Vagina (tissue), 2 donors: ENCODE data around the gene HAUS7.

Source experiments
- POLR2A ChIP-seq, 2 donors: fragments of 450-650 bp; IDR thresholded peaks; one replicate each; pipeline ENCODE4 v1.6.1; 2017; ENCODE audit warnings: antibody characterized with exemption in 2 of 2, mild to moderate bottlenecking in 2 of 2, moderate library complexity in 2 of 2
- POLR2AphosphoS5 ChIP-seq, 2 donors: sonication (generic); formaldehyde crosslinking; IDR thresholded peaks; one replicate each; pipeline ENCODE4 v1.9.0; 2017; ENCODE audit warnings: antibody characterized with exemption in 2 of 2, mild to moderate bottlenecking in 2 of 2, low read depth in 1 of 2; ENCODE audit not compliant: insufficient read depth in 1 of 2
- TF ChIP-seq, protein P1 (sequence below), 3 experiments: fragments of 450-650 bp in 2 of 3; fragments of 200-600 bp in 1 of 3; sonication (generic) in 1 of 3; IDR thresholded peaks; one replicate each; pipeline ENCODE4 v1.5.1; 2017 to 2019; ENCODE audit warnings: antibody characterized with exemption in 3 of 3, mild to moderate bottlenecking in 2 of 3, moderate library complexity in 2 of 3

DNA sequence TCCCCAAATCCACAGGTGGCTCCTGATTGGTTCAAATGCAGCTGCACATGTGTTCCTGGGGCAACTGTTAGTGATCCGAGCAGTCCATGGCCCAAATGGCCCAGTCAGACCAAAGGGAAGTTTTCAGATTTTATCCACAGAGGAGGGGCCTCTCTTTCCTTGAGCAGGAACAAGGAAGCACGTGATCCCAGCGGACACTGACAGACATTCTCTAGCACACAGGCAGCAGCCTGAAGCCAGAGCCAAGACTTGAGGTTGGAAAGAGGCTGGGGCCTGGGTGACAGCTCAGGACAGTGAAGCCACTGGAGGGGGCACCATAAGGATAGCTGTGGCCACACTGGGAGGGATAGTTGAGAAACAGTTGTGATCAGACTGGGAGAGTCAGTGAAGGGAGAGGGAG is 62.6 kb downstream of the HAUS7 start:
- TF ChIP-seq, protein P1, sequence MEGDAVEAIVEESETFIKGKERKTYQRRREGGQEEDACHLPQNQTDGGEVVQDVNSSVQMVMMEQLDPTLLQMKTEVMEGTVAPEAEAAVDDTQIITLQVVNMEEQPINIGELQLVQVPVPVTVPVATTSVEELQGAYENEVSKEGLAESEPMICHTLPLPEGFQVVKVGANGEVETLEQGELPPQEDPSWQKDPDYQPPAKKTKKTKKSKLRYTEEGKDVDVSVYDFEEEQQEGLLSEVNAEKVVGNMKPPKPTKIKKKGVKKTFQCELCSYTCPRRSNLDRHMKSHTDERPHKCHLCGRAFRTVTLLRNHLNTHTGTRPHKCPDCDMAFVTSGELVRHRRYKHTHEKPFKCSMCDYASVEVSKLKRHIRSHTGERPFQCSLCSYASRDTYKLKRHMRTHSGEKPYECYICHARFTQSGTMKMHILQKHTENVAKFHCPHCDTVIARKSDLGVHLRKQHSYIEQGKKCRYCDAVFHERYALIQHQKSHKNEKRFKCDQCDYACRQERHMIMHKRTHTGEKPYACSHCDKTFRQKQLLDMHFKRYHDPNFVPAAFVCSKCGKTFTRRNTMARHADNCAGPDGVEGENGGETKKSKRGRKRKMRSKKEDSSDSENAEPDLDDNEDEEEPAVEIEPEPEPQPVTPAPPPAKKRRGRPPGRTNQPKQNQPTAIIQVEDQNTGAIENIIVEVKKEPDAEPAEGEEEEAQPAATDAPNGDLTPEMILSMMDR (IDR thresholded peaks at IDR 0.05): no peak
- TF ChIP-seq POLR2A (IDR thresholded peaks at IDR 0.05): no peak
- TF ChIP-seq POLR2AphosphoS5 (IDR thresholded peaks at IDR 0.05; ENCODE audit: insufficient read depth in 1 of 2, low read depth in 1 of 2): no peak
